NCI-H2227 treated with DMSO at 0.1 percent for 48 hours (cell line): ENCODE measurements around the gene HS2ST1.

Source experiments
- DNase-seq: peaks from one replicate; lab custom pipeline; 2025; lab: John Stamatoyannopoulos, UW

HS2ST1 gene

DNA sequence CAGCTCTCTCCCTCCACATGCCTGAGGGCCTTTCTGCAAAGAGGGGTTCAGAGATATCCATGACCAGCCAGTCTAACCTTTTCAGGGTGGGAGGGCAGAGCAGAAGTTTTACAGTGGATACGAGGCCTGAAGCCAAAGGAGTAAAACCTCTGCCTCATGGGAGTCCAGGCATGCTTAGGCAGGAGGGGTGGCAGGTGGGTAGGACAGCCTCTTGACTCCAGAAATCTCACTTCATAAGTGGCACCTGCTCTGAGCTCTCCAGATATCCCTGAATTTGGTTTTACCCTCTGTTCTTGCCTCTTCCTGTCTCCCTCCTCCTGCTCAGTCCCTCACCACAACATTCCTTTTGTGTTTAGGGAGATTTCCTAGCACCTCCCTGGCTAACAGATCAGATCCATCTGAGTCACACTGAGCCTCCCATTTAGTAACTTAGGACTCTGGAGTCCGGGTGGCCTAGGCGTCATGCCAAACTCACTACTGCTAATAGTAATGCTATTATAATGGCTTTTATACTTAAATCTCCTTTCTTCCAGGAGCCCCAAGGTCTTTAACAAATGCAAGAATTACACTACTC, 201.0 kb downstream of the HS2ST1 start:
- no peak for DNase-seq

DNA sequence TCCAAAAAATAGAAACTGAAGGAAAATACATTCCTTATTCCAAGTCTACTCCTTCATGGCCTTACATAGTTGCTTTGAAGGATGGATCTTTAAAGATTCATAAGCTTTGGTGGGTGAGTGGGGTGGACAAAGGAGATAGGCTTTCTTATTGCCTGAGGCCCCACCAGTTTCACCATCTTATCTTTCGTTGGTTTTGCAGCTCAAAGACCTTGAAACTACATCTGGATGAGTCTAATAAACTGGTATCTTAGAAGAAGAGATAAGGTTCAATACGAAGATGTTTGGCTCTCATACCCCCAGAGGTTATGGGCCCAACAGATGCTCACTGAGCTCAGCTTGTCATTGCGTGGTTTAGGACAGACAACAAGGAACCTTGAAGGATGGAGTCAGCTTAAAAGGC, 201.5 kb downstream of the HS2ST1 start:
- no peak for DNase-seq

DNA sequence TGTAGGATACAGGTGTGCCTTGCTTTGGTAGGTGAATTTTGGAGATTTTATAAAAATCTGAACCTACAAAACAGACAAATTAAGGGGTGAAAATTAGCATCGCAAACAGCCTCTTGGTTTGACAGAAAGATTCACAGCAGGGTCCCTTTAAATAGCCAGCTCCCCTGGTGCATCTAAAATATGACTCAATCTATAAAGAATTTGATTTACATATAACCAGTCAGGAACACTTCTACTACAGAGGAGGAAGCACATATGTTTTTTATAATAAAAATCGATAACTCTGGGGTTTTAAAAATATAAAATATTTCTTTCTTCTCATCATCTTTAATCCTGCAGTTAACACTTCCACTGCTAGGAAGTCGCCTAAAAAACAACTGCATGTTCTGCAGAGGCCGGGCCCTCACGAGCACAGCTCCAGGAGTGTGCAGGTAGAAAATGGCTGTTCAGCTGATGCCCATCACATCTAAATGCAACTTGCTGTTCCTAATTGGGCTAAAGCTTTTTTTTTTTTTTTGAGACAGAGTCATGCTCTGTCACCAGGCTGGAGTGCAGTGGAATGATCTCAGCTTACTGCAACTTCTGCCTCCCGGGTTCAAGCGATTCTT, 203.4 kb downstream of the HS2ST1 start:
- no peak for DNase-seq

DNA sequence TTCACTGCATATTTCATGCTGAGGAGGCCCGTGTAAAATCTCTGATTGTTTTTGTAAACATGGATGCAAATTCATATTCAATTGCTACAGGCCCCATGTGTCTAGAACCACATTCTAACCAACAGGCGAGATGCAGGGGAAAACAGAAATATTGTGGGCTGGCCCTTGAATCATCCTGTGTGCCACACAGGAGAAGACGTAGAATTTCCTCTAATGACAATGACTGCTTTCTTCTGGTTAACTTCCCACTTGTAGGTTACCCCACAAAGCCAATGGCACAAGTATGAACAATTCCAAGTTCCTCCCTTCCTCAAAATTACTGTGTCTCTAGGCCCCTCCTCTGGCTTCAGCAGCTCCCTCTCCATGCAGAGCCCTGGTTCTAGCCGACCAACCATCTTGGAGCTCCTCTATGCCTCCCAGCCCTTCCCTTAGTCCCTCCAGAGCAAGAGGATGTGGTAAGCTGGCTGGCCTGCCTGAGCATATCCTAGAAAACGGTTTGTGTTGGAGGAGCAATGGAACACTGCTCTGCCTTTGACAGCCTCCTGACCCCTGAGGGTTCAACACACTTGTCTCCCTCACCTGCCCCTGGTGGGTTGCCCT, 205.2 kb downstream of the HS2ST1 start:
- no peak for DNase-seq

DNA sequence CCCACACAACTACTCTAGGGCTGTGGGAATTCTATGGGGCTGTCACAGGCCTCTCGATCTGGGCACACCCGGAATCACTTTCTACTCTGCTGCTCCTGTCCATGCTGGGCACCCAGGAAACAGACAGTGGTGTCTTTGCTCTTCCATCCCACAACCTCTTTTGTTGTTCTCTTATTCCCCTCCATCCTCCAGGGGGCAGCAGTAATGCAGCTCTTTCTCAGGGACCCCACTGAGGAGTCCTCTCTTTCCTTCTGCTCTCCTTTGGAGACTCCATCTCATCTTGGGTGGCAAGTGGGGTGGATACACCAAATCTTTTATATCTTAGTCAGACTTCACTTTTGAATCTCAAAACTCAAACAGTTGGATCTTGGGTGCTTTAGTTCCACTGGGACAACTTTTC, 206.3 kb downstream of the HS2ST1 start:
- DNase-seq: no peak

DNA sequence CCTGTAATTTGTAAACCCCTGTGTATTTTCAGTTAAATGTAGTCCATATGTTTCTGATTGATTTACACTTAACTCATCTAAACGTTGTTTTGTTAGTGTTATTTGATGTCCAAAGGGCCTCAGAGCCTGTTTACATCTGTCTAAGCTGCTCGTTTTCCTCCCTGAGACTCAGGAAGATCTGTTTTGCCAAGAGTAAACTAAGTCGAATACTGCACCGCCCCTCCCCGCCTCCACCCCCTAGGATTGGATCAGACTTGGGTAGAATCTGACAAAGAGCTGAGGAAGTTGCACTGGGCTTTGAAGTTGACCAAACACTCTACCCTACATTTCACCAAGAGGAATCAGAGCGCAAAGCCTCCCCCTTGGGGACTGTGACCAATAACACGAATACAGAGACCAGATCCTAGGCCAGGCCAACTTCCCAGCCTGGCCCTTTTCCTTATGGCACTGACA, 207.3 kb downstream of the HS2ST1 start:
- no peak for DNase-seq

DNA sequence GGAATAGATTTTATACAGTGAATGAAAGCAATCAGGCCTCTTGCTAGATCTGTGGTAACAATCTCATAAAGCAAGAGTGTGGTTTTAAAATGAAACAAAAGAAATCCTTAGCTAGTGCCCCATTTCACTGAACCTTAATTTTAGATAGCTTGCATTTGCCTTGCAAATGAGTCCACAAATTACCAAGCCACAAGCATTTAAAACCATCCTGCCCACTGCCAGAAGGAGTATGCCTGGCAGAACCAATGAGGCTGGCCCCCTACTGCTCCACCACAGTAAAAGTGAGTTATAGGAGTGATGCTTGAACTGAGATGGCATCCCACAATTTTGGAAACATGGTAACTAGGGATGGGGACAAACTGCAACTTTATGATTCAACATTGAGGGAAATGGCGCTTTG, 207.8 kb downstream of the HS2ST1 start:
- no peak for DNase-seq

DNA sequence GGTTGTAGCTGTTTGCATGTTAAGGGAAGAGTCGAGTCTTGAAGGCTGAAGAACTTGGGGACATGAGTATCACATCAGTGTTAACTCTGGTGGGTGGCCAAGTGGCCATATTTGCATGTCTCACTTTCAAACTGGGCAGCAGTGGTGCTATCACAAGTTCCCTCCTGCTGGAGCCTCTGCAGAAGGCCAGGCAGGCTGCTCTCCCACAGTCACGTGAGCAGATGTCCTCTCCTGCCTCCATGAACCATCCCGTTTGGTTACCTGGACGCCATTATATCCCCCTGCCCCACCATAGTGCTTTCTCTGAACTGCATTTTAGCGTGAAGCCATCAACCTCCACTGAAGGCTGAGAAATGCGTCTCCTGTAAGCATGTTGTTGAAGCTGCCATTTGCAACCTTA, 209.2 kb downstream of the HS2ST1 start:
- DNase-seq: no peak

DNA sequence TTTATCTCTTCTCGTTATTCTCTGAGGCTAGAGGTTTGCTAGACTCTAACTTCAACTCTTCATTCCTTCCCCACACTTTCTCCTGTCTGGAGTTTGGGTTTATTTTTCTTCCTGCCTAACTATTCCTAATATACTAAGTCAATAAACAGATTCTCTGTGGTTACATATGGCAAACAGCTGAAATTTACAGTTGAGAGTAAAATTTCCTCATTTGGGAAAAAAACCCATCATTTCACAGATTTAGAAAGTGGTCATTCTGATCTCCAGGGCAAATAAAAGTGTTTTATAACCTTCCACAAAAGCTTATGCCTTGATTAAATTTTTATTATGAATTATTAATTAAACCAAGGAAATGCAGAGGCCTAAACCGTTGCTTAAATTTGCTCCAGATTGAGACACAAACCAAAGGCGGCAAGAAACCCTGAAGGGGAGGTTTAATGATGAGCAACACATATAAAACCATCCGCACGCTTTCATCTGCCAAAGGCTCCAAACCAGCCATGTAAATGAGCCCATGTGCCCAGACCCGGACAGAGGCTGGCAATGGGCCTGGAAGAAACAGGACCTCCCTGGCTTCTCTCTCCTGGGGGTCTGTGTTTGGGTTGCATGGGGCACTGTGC, 212.6 kb downstream of the HS2ST1 start:
- DNase-seq: no peak

DNA sequence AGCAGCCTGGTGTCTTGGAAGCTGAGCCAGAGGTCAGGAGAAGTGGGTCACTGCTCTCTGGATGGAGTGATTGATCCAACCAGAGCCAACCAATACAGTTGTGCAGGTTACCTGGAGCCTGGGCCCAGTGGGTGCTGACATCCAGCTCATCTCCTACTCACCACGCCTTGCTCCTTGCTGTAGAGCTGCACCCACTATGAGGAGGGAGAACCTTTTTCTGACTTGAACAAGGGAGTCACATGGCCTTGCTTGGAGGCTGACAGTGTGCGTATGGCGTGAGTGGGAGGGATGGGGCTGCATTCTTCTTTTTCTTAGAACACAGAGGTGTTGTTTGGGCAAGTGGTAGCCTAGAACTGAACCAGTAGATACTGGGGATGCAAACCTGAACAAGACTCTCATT, 213.1 kb downstream of the HS2ST1 start:
- no peak for DNase-seq

DNA sequence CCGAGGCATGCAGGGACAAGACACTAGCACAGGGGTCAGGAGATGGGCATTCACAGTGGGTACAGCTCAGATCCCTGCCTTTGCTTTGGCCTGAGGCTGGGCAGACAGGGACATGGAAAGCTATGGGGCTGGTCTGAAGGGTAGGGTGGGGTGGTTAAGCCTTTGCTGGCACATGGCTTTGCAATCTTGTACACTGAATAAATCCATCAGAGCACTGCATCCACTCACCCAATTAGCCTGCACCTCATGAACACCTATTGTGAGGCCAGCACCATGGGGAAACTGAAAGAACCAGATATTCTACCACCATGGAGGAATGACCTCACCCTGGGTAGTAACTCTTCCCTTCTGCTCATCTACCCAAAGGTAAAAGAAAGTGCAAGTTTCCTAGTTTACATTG, 214.6 kb downstream of the HS2ST1 start:
- DNase-seq: no peak

DNA sequence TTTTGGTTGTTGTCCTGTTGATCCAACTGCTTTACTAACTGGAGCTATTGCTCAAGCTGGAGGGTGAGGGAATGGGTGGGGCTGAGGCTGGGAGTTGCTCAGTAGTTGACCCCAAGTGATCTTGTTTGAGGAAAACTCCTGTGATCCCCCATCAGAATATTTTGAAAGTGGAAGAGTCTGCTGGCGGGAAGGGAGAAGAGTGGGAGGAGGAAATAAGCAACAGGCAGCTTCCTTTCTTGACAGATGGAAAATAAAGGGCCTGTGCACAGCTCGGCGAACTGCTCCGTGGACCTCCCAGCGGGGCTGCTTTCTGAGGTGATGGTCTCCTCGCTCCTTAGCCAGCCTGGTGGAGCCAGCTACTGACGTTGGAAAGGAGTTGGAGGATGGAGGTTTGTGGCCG, 215.2 kb downstream of the HS2ST1 start:
- DNase-seq: no peak

DNA sequence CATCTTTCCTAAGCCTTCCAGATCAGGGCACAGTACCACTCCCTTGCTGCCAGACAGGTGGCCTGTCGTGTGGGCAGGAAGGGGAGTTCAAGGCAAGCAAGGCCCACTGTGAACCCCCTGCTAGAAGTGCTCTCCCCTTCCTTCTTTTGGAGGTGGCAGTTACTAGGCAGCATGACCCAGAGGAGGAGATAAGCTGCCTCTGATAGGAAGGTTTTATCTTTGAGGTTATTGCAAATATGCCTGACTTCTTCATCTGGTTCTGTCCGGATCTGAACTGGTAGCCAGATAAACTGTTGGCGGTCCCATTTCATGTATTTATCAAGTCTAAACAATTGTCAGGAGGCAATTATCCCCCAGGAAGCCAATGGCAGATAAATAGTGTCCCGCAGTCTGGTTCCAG, 216.0 kb downstream of the HS2ST1 start:
- no peak for DNase-seq

DNA sequence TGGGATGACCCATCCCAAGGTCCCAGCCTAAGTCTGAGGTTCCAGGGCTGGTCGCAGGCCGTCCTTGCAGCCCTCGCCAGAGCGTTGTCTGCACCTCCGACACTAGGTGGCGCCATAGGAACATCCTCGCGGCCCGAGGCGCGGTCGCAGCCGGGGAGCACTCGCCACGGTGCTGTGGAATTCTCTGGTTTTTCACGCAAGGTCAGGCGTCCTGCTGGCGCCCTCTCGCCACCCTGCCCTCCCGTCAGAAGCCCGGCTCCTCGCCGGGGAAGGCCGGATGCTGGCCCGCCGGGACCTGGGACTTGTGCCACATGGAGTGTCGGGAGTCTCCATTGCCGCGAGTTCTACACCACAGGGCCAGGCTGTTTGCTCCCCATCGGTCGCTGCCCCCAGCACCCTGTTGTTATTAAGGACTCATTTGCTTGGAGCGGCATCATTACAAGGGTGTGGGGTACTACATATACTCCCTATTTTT, 217.4 kb downstream of the HS2ST1 start:
- peak; percentile 71 for DNase-seq

DNA sequence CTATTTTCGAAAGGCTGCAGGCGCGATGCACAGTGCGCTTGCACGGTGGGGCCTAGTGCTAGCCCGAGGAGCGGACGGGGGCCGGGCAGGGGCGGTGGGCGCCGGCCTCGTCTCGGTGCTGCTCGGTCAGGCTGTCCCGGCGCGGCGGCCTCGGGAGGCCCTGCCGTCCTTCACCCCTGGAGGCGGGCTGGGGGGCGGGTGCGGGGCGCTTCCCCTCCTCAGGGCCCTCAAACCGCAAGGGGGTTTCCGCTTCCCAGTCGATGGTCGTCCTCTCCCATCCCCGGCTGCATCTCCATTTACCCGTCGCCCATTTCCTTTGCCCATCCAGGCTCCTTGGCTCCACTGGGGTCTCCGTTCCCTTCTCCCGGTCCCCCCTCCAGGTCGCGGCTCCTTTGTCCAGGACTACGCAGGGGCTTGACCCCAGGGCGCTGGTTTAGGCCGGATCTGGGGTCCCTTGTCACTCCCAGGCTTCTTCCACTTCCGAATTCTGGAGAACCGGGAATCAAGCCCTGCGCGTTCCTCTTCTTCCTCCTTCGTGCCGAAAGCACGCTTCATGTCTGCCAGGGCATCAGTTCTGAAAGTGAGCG, 217.9 kb downstream of the HS2ST1 start:
- DNase-seq: no peak

DNA sequence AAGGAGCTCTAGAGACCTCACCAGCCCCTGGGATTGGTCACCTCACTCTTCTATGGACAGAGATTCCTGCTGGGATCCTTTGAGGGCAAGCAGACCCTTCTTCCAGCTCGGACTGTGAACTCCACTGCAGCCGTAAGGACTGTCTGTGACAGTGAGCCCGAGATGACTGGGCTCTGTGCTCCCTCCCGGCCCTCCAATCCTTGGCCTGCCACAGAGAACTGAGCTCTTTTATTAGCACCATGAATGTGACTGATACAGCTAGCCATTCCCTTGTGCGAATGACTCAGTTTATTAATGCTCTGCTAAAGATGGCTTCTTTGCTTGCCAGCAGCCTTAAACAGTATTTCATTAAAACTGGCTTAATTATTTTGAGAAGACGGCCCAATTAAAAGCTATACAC, 219.6 kb downstream of the HS2ST1 start:
- no peak for DNase-seq

DNA sequence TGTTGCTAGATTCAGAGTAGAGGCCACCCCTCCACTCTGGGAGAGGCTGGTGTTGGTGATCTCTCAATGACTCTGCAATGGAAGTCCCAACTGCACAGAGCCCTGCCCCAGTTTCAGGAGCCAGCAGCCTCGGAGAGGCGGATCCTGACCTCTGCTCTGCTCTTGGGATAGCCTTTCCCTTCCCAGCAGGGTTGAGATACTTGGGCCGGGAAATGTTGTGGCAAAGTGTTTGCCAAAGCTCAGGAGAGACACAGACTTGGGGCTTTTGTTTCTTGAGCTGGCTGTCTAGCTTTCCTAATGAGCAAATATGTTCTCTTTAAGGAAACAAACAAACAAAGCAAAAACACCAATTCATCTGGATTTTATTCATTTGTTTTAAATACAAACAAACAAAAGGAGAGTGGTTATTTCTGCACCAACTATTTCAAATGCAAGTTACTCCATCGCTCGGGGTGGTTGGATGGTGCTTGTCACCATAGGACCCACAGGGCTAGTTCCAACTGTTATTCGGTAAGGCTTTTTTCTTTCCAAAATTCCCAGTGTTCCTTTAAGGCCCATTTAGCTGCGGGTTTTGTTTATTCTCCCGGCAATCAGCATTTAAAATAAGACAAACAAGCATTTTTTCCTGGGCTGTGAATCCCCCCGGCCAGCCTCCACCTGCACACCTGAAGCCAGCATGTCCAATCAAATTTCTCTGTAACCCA, 220.3 kb downstream of the HS2ST1 start:
- no peak for DNase-seq

DNA sequence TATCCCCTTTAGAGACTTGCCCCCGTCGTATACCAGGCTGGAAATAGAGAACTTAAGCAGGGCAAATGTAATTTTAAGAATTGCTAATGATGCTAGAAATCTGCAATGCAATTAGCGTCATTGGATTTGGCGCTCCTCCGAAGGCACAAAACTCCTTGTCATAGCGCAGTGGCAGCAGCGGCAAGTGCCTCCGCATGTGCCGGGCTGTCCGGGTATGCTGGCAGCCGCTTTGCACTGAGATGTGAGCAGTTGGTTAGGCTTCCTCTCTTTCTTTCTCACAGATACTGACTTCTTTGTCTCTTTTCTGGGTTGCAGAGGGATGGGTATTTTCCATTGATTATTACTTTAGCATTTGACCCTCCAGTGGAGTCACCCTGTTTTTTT, 220.9 kb downstream of the HS2ST1 start:
- DNase-seq: no peak

DNA sequence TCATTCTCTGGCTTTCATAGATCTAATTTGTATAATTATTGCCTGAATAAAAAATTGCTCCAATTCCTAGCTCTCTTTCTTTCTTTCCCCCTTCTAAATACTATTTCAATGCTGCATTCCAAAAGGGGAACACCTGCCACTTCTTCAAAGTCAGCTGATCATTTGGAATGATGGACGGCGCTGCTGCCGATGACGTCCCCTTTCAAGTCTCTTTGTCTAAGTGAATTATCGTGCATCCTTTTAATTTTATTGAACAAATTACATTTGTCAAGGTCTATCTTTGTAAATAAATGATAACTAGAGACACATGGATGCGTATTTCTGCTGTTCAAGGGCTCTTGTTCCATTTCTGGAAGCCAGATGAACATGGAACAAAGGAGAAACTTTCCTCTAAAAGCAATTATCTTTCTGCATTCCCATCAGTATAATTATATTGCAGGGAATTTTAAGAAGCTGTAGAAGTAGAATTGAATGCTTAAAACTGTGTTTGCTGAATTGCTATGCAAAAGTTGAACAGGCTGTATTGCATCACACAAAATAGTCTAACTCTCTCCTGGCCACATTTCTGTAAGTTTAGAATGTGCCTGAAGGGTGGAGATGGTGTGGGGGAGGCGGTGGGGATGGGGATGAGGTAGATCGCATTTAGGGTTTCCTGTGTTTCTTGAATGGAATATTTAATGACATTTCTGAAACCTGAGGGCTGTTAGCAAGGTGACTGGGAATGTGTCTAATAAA, 222.3 kb downstream of the HS2ST1 start:
- no peak for DNase-seq

DNA sequence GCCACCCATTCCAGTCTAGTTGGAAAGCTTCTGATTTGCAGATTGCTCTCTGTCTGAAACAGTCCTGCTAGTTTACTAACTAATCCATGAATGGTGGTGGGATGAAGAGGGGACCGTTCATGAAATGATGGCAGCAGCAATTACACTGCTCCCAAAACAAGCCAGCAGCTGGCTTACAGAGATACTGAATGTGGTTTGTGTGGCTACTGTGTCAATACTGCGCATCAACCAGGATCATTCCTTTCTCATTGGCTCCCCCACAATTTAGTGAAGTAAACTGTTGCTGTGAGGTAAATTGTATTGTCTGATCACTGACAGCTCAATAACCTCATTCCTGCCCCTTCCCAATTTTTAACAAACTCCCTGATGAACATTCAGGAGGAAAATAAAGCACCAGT, 222.9 kb downstream of the HS2ST1 start:
- DNase-seq: no peak

DNA sequence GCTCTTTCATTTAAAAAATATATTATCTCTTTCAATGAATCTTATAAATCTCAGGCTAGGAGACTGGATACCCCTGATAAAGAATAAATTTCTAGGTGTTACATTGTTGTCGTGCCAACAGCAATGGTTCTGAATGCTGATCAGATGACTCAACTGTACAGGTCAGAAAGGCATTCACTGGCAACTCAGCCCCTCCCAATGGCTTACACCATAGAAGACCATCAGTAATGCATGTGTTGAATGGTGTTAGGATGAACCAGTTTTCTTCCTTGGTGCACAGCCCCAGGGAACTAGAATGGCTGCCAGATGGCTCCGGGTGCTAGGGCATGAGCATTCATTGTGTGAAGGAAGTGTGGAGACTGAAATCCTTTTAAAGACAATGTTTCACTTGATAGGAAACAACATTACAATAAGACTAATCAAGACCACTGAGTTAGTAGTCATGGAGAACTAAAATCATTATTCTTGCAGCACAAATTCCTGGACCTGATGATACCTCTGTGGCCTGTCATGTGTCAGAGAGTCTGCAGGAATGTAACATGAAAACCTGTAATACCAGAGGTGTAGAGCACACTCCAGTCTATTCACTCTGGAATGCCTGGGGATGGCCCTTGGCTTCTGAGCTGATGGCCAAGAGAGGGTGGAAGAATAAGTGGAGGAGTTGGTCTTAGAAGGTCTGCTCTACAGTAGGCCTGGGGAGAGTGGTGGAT, 226.6 kb downstream of the HS2ST1 start:
- no peak for DNase-seq
